ENCODE data around the gene IGSF3.

Gene IGSF3

GRCh38 chr1:116580446-116581322 lies 86.8 kb downstream of the IGSF3 start:
- no peak for DNase-seq (ENCODE audit: low read depth)
- H3K4me3 ChIP-seq (ENCODE audit: low read depth, low read length) = no peak overlapping the region
- TF ChIP-seq MAX (IDR thresholded peaks at IDR 0.05; ENCODE audit: low read depth, low read length) = no peak

GRCh38 chr1:116579259-116579875 lies 88.2 kb downstream of the IGSF3 start:
- no peak for TF ChIP-seq MYC (IDR thresholded peaks at IDR 0.05; ENCODE audit: low read depth, low read length)
- DNase-seq (ENCODE audit: low read depth) = no peak
- no peak overlapping the region for H3K4me3 ChIP-seq (ENCODE audit: low read depth, low read length)

GRCh38 chr1:116578581-116578980 lies 89.0 kb downstream of the IGSF3 start:
- no peak for TF ChIP-seq MAX (IDR thresholded peaks at IDR 0.05; ENCODE audit: low read depth, low read length)
- no peak for TF ChIP-seq POLR2A (IDR thresholded peaks at IDR 0.05; ENCODE audit: extremely low read depth, insufficient read length)
- TF ChIP-seq CTCF (IDR thresholded peaks at IDR 0.05; ENCODE audit: low read depth, low read length) = no peak
- TF ChIP-seq MYC (IDR thresholded peaks at IDR 0.05; ENCODE audit: low read depth, low read length) = no peak
- DNase-seq (ENCODE audit: low read depth) = no peak
- H3K4me3 ChIP-seq (ENCODE audit: low read depth, low read length) = no peak overlapping the region

GRCh38 chr1:116577759-116578314 lies 89.7 kb downstream of the IGSF3 start:
- H3K4me3 ChIP-seq (ENCODE audit: low read depth, low read length) = no peak overlapping the region
- DNase-seq (ENCODE audit: low read depth) = no peak
- TF ChIP-seq POLR2A (IDR thresholded peaks at IDR 0.05; ENCODE audit: extremely low read depth, insufficient read length) = no peak
- TF ChIP-seq CTCF (IDR thresholded peaks at IDR 0.05; ENCODE audit: low read depth, low read length) = no peak
- TF ChIP-seq MAX (IDR thresholded peaks at IDR 0.05; ENCODE audit: low read depth, low read length) = no peak
- TF ChIP-seq MYC (IDR thresholded peaks at IDR 0.05; ENCODE audit: low read depth, low read length) = no peak

- TF ChIP-seq MYC (IDR thresholded peaks at IDR 0.05; ENCODE audit: low read depth, low read length) = no peak
- peak; percentile 43 for TF ChIP-seq MAX (IDR thresholded peaks at IDR 0.05; ENCODE audit: low read depth, low read length)
- TF ChIP-seq POLR2A (IDR thresholded peaks at IDR 0.05; ENCODE audit: extremely low read depth, insufficient read length) = no peak
- TF ChIP-seq CTCF (IDR thresholded peaks at IDR 0.05; ENCODE audit: low read depth, low read length) = peak; percentile 91
- H3K4me3 ChIP-seq (ENCODE audit: low read depth, low read length) = no peak overlapping the region
- DNase-seq (ENCODE audit: low read depth) = peak; percentile 70
Observed at GRCh38 chr1:116574581-116575291, 92.8 kb downstream of the IGSF3 start.

GRCh38 chr1:116573431-116574095 lies 94.0 kb downstream of the IGSF3 start:
- H3K4me3 ChIP-seq (ENCODE audit: low read depth, low read length) = no peak overlapping the region
- TF ChIP-seq CTCF (IDR thresholded peaks at IDR 0.05; ENCODE audit: low read depth, low read length) (no peak), MAX (IDR thresholded peaks at IDR 0.05; ENCODE audit: low read depth, low read length) (no peak), MYC (IDR thresholded peaks at IDR 0.05; ENCODE audit: low read depth, low read length) (no peak), POLR2A (IDR thresholded peaks at IDR 0.05; ENCODE audit: extremely low read depth, insufficient read length) (no peak)
- no peak for DNase-seq (ENCODE audit: low read depth)
